OCI-LY3 (cell line): ENCODE measurements around the gene ELAVL3.
A peak's percentile ranks its signal among the peaks of the same experiment; 100 is the strongest.

Experiments used
- H2AFZ ChIP-seq: fragments of 200-600, 300-600 bp; shearing (Covaris generic); 2 replicates; pipeline ENCODE4 v1.6.0; 2014; ENCODE audit warnings: antibody characterized with exemption, low read depth, low read length
- H3K27ac ChIP-seq: fragments of 200-600, 300-600 bp; sonication (generic); 2 replicates; pipeline ENCODE4 v1.5.1; 2014; ENCODE audit warnings: mild to moderate bottlenecking, low read length, moderate library complexity, mixed read lengths
- H3K27me3 ChIP-seq: fragments of 200-600, 300-600 bp; sonication (generic); 2 replicates; pipeline ENCODE4 v1.6.1; 2014; ENCODE audit warnings: low read depth, low read length, mixed read lengths
- H3K36me3 ChIP-seq: fragments of 200-600, 300-600 bp; sonication (generic); replicated peaks from 2 replicates; pipeline ENCODE3; 2014; ENCODE audit warnings: low read depth, low read length, mixed read lengths
- H3K4me1 ChIP-seq: fragments of 300-600, 200-600 bp; sonication (generic); 2 replicates; pipeline ENCODE4 v1.6.1; 2014; ENCODE audit warnings: low read length, mixed read lengths
- H3K4me2 ChIP-seq: fragments of 200-600, 300-600 bp; sonication (generic); 2 replicates; pipeline ENCODE4 v1.6.1; 2014; ENCODE audit warnings: low read length, mixed read lengths
- H3K4me3 ChIP-seq: fragments of 300-600, 200-600 bp; sonication (generic); 2 replicates; pipeline ENCODE4 v1.5.1; 2014; ENCODE audit warnings: antibody characterized with exemption, mild to moderate bottlenecking, low read length, moderate library complexity
- H3K79me2 ChIP-seq: fragments of 300-600, 200-600 bp; shearing (Covaris generic); 2 replicates; pipeline ENCODE4 v1.6.1; 2014; ENCODE audit warnings: mild to moderate bottlenecking, low read length, mixed read lengths
- H3K9ac ChIP-seq: fragments of 300-600, 200-600 bp; shearing (Covaris generic); 2 replicates; pipeline ENCODE4 v1.6.0; 2014; ENCODE audit warnings: mild to moderate bottlenecking, low read length, moderate library complexity
- H3K9me3 ChIP-seq: fragments of 200-600, 300-600 bp; shearing (Covaris generic); 2 replicates; pipeline ENCODE4 v1.6.1; 2014; ENCODE audit warnings: low read length, mixed read lengths; ENCODE audit not compliant: insufficient read depth
- H4K20me1 ChIP-seq: fragments of 200-600, 300-600 bp; sonication (generic); 2 replicates; pipeline ENCODE4 v1.6.1; 2016; ENCODE audit warnings: low read length, mixed read lengths; ENCODE audit not compliant: insufficient read depth
- CTCF ChIP-seq: fragments of 200-600, 300-600 bp; sonication (generic); IDR thresholded peaks from 2 replicates; pipeline ENCODE4 v1.5.1; 2014; ENCODE audit warnings: antibody characterized with exemption, low read length, low read depth
- EZH2phosphoT487 ChIP-seq: fragments of 200-600 bp; shearing (Covaris generic); IDR thresholded peaks from 2 replicates; pipeline ENCODE4 v1.6.1; 2018; ENCODE audit warnings: antibody characterized with exemption, mixed run types, low read depth

The ELAVL3 gene

DNA sequence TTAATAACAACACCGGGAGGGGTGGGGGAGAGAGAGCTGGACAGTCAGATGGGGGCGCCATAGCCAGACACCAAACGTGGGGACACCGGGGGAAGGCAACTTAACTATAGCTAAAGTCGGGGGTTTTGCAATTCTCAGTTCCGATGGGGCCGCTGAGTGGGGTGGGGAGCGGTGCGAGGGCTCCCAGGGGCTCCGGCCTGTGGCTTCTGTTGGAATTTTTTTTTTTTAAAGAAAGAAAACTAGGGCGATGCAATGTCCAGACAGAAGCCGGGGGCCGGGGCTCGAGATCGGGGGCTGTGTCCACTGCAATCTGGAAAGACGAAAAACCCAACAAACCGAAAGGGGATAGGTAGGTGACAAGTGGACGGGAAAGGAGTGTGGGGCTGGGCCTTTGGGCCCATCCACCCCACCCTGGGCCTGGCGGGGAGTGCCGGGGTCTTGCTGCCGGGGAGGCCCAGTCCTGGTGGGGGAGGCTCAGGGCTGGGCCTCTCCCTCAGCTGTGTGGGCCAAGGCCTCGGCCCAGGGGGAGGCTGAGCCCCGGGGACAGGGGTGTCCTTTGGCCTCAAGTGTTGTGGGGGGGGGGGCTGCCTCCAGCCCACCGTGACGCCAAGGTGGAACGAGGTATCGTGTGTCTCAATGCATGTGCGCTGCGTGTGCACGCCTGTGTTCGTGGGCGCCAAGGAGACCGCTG, 28.1 kb downstream of the ELAVL3 start:
- Histone ChIP-seq H2AFZ (peak overlapping the region; percentile 13; the same call in 1 of the 2 replicates), H3K79me2 (peaks cover 26% of the 10 kb centered on the region), H3K36me3 (peaks cover 20% of the 10 kb centered on the region), H3K4me1 (peaks cover 17% of the 10 kb centered on the region), H3K9ac (peak overlapping the region; percentile 88), H3K4me3 (peak overlapping the region; percentile 82), H4K20me1 (no peaks in the 10 kb centered on the region), H3K27ac (peak overlapping the region; percentile 60), H3K4me2 (peak overlapping the region; percentile 63), H3K27me3 (no peaks in the 10 kb centered on the region), H3K9me3 (no peaks in the 10 kb centered on the region)
- TF ChIP-seq CTCF (peak; percentile 83), EZH2phosphoT487 (no peak)

DNA sequence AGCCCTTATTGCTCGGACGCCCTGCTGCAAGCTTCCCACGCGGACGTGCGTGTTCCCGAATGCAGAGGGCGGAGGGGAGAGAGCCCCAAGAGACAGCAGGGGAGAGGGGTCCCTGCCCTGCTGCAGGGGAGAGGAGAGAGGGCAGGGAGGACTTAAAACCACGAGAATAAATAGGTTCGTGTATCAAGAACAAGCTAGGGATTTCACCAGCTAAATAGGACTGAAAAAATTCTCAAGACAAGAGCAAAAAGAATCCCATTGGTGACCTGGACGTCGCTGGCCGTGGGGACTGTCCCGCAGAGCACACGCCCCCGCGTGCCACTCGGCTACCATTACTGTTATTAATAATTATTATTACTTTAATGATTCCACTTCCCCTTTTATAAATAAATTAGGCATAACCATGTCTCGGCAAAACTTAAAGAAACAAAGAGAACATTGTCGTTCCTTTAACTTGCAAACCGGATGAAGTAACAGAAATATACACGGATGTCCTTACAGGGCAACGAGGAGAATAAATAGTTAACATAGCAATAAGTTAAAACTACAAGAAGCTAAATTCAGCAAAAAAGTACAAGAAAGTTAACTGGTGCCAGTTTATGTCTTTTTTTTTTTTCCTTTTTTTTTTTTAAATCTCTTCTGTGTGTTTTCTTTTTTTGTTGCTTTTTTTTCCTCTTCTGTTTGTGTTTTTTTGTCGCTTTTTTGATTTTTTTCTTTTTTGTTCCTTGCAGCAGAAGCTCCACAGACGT, 28.8 kb downstream of the ELAVL3 start:
- Histone ChIP-seq H3K4me1 (peaks cover 17% of the 10 kb centered on the region), H4K20me1 (no peaks in the 10 kb centered on the region), H3K9ac (peak overlapping the region; percentile 88), H3K4me2 (peak overlapping the region; percentile 63), H3K9me3 (no peaks in the 10 kb centered on the region), H3K4me3 (peak overlapping the region; percentile 82), H3K36me3 (peaks cover 20% of the 10 kb centered on the region), H2AFZ (0 out of 2 replicates have a peak overlapping the region, but pooled peaks have one; percentile 13), H3K27ac (peak overlapping the region; percentile 60), H3K79me2 (peaks cover 26% of the 10 kb centered on the region), H3K27me3 (no peaks in the 10 kb centered on the region)
- TF ChIP-seq EZH2phosphoT487 (no peak), CTCF (no peak)

GRCh38 chr19:11451327-11451870, 29.4 kb downstream of the ELAVL3 start:
- peak overlapping the region; percentile 63 for H3K4me2 ChIP-seq
- H3K9ac ChIP-seq = peak overlapping the region; percentile 88; the same call in 1 of the 2 replicates
- H3K4me1 ChIP-seq = peaks cover 17% of the 10 kb centered on the region
- H3K36me3 ChIP-seq = peaks cover 23% of the 10 kb centered on the region
- H2AFZ ChIP-seq = no peak overlapping the region
- H3K27me3 ChIP-seq = no peaks in the 10 kb centered on the region
- no peaks in the 10 kb centered on the region for H3K9me3 ChIP-seq
- peaks cover 26% of the 10 kb centered on the region for H3K79me2 ChIP-seq
- H3K27ac ChIP-seq = peak overlapping the region; percentile 60
- H3K4me3 ChIP-seq = peak overlapping the region; percentile 82; the same call in 1 of the 2 replicates
- no peaks in the 10 kb centered on the region for H4K20me1 ChIP-seq
- TF ChIP-seq CTCF (no peak), EZH2phosphoT487 (no peak)
